NB4 (cell line): ENCODE measurements around the gene FAU.

Experiments
- CTCF ChIP-seq: IDR thresholded peaks from one replicate; pipeline ENCODE4 v1.5.1; 2012; ENCODE audit warnings: low read depth, low read length
- MAX ChIP-seq: IDR thresholded peaks from 2 replicates; pipeline ENCODE4 v1.6.1; 2011; ENCODE audit warnings: low read depth, low read length
- POLR2A ChIP-seq: IDR thresholded peaks from 2 replicates; pipeline ENCODE4 v1.6.1; 2011; ENCODE audit warnings: mild to moderate bottlenecking; ENCODE audit not compliant: insufficient read length; ENCODE audit errors: extremely low read depth

GRCh38 chr11:65167656-65168055 is 45.7 kb upstream of the FAU start:
- TF ChIP-seq CTCF, result no peak
- no peak for TF ChIP-seq MAX
- TF ChIP-seq POLR2A, result no peak
